Left forelimb (tissue), 1 donor: ENCODE measurements around the gene ABCF2.

Source experiments
- DNase-seq: peaks from one replicate; pipeline ENCODE4 v3.0.0-alpha.2; 2018; ENCODE audit warnings: low spot score

ABCF2 gene

DNA sequence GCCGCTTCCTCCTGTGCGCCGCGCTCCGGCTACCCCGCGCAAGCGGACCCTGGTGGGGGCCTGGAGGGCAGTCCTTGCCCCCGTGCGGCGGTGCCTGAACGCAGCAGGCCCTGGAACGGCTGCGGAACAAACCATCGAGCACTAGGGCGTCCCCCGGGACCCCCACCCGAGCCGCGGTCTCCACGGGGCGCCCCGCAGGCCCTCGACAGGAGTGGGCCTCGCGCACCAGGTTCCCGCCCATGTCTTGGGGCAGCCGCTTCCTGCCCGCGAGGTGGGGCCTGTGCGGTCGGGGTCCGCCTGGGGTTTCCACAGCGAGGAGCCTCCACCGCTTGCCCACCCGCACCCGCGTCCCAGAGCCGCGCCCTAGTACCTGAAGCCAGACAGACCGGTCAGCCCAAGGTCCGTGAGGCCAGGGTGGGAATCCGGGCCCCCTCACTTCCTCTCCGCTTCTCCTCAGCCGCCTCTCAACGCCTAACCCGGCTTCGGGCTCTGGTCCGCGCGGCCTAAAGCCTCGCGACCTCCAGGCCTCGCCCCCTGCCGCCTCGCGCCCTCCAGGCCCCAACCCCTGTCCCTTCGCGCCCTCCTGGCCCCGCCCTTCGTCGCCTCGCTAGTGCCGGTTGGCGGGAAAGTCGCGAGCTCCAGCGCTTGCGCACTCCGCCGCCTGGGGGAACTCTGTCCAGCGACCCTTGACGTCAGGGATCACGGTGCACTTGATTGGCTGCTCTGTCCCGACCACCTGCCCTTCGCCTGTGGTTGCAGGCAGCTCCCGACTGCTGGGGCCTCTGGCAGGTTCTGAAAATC lies 52.6 kb downstream of the ABCF2 start:
- DNase-seq = no peak

DNA sequence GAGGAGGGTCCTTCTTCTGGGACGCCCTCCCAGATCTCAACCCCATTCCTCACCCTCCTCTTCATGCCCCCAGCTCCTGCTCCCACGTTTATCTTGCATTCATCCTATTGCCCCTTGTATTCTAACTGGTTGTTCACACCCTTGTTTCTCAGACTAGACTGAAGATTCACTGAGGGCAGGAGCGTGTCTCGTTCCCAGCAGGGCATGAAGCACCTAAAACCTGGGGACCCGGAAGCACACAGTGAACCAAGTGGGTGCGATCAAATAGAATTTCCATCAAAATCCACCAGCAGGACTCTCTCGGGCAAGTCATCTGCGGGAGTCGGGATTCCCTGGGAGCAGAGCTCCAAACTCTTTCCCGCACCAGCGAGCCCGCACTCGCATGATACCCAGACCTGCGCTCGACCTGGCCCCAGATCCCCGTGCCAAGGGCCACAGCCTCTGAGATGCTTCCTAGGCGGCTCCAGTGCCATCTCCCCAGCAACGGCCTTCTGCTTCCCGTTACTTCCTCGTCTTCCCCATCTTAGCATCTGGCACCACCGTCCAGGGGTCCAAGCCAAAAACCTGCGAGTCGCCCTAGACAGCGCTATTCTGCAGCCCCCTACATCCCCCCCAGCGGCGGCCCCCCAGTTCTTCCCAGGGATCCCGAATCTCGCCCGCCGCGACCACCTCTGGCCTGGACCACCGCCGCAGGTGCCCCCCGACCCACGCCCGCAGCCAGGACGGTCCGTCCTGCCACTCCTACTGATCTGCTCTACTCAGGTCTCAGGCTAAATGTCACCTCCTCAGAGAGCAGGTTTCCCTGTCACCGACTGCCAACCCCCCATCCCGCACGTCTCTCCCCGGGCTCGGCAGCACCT lies 53.4 kb downstream of the ABCF2 start:
- no peak for DNase-seq

DNA sequence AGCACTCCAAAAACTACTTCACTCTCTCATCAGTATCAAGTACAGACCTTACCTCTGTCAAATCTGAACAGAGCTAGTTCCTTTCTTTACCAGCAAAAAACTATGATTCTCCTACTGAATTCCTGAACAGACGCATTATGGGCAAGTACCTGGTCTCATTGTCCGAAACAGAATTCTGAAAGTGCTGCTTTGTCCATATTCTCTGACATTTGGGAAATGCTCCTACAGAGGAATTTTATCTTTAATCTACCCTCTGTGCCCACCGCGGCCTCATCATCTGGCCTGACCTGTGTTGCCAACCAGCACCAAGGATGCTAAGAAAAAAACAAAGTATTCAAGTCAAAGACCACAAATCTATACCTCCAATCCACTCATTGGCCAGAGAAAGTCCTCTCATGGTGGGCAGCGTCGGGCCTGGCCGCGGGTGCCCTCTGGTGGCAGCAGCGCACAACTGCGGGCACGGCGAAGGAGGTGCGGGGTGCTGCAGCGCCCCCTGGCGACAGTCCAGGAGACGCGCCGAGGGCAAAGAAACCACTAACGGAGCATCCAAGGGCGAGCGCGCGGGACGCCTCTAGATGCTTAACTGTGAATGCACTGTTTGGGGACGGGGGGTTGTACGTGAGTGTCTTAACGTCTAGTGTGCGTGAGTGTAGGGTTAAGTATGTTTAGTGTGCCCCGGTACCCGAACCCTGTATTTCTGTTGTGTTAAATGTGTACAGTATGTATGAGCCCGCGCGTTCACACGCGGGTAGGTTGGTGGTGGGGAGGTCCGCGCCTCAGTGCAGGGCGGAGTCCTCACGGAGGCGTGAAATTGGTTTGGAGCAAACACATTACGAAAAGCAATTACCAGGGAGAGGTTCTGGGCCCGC lies 54.5 kb downstream of the ABCF2 start:
- peak; percentile 89 for DNase-seq

DNA sequence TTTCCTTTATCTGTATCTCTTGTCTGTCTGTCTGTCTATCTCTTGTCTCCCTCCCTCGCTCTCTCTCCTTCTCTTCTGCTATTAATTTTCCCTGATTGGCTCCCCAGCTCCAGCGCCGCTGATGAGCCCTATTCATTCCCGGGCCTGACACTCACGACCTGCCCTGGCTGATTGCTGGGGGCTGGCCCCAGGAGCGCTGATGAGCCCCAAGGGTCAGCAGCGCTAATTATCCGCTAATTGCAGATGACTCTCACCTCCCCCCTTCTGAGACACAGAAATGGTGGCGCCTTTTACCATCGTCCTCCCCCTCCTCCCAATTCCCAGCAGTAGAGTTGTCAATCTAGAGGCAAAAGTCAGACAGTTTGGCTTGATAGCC lies 58.2 kb downstream of the ABCF2 start:
- DNase-seq = no peak

DNA sequence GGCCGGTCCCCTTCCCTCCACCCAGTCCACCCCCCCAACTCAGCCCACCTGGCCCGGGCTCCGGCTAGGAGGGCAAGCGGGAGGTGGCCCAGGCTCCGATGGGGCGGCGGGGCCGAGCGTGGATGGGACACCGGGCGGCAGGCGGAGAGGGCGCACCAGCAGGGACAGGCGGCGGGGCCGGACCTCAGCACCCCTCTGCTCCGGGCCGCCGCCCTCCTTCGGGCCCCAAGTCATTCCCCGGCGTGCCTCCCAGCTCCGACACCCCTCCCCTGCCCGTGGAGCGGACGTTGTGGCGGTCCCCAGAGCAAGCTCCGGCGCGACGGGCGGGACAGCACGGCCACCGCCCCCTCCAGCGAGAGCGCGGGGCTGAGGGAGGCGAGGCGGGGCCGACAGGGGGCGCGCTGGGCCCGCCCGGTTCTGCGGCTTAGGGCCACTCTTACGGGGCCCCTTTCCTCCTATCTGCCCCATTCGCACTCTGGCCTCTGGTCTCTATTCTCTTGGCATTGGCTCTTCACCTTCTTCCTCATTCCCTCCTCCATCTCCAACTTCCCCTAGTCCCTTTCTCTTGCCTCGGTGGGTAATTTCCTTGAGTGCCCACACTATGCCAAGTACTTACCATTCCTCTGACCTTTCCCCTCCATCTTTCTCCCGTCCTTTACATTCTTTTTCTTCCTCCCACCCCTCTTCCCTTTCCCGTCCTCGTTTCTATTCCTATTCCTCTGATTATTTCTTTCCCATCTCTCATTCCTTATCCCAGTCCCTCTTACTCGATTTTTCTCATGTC lies 58.8 kb downstream of the ABCF2 start:
- no peak for DNase-seq

DNA sequence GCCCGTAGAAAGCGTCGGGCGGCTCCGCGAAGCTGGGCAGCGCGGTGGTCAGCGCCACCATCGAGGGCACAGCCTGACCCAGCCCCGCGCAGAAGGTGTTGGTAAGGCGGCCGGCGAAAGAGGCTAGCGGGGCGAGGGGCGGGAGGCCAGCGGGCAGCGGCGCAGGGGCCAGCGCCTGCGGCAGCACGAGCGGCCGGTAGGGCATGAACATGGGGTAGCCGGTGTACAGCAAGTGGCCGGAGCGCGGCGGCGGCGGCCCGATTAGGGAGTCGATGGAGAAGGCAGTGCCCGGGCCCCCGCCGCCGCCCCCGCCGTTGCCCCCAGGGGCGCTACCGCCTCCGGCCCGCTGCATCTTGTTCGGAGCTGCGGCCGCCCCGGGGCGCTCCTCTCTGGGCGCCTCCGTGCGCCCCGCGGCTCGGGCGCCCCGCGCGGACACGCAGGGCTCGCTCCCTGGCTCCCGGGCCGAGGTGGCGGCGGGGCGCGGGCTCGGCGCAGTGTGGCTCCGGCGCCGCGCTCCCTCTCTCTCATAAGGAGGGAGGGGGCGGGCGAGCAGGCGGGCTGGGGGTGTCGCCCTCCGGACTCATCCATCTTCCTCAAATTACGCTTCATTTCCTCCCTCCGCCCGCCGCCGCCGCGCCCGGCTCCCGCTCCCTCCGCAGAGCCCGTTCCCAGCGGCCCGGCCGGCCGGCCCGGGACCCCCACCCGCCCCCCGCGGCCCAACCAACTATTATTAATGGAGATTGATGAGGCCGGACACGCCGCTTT lies 59.6 kb downstream of the ABCF2 start, which contains the start of gene GBX1:
TSS of gene GBX1 (minus strand) at position 498 of the 765 bp plus-strand sequence. CDS start at position 352, 146 bp downstream.
- DNase-seq = no peak

DNA sequence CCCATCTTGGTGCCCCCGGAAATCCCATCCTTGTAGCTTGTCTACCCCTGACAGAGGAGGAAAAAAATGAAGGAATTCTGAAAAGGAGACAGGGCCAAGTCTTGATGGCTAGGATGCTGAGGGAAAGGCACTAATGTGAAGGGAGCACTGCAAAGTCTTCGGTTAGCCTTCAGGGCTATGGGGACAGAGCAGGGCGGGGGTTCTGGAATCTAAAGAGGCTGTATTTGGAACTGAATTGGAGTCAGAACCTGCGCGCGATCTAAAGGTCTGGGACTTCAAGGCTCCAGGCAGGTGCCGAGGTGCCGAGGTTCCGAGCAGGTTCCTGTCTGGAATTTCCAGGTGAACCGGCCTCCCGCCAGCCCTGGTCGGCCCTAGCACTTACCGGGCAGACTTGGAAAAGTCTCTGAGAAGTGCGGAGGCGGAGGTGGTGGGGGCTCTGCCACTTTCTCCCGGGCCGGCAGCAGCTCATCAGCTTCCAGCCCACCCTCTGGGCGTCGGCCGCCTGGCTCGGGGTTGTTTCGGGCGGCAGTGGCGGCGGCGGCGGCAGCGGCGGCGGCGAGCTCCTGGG lies 60.3 kb downstream of the ABCF2 start:
- DNase-seq = no peak
